ENCODE data around the gene PAOX.

PAOX gene

GRCh38 chr10:133350283-133350949 lies 28.6 kb upstream of the PAOX start:
- no peak for DNase-seq

GRCh38 chr10:133350950-133351329 lies 28.1 kb upstream of the PAOX start:
- no peak for DNase-seq

- DNase-seq = no peak
Observed at GRCh38 chr10:133351408-133352318, 27.4 kb upstream of the PAOX start.

- DNase-seq = no peak
Observed at GRCh38 chr10:133353202-133353959, 25.7 kb upstream of the PAOX start.

GRCh38 chr10:133353988-133354605 lies 25.0 kb upstream of the PAOX start:
- DNase-seq = no peak

- no peak for DNase-seq
Observed at GRCh38 chr10:133354672-133355240, 24.3 kb upstream of the PAOX start.

- DNase-seq = no peak
Observed at GRCh38 chr10:133355266-133355665, 23.8 kb upstream of the PAOX start.

- no peak for DNase-seq
Observed at GRCh38 chr10:133355991-133356390, 23.1 kb upstream of the PAOX start.

GRCh38 chr10:133356549-133357284 lies 22.3 kb upstream of the PAOX start:
- DNase-seq = no peak

- peak; percentile 70 to 76 for DNase-seq
Observed at GRCh38 chr10:133357285-133358161, 21.5 kb upstream of the PAOX start, which contains the start of gene FUOM. Gene FUOM (minus strand): TSS chr10:133358019. CDS start chr10:133358007, 12 bp downstream.

GRCh38 chr10:133358162-133358924 lies 20.7 kb upstream of the PAOX start:
- no peak for DNase-seq

- no peak for DNase-seq
Observed at GRCh38 chr10:133358925-133359310, 20.1 kb upstream of the PAOX start.

GRCh38 chr10:133359554-133359971 lies 19.5 kb upstream of the PAOX start:
- peak in 1 of 2 experiments; percentile 27 for DNase-seq

GRCh38 chr10:133359972-133360610 lies 19.0 kb upstream of the PAOX start:
- DNase-seq = no peak

- no peak for DNase-seq
Observed at GRCh38 chr10:133361227-133361626, 17.8 kb upstream of the PAOX start.

- DNase-seq = no peak
Observed at GRCh38 chr10:133361773-133362441, 17.2 kb upstream of the PAOX start.

- DNase-seq = no peak
Observed at GRCh38 chr10:133362846-133363245, 16.2 kb upstream of the PAOX start.

- no peak for DNase-seq
Observed at GRCh38 chr10:133364645-133365431, 14.2 kb upstream of the PAOX start.

All from stimulated activated CD4-positive, alpha-beta T cell treated with anti-CD3 and anti-CD28 coated beads, Interleukin-4, amount 100 ng/mL, for 4 hours (primary cell).